Measurements from ENCODE around the gene EME2. TPM values are rescaled to one million over a fixed set of nuclear protein-coding genes. Genes with fewer than 3 reads are reported as not detected.

EME2 gene
- total and polyA plus RNA-seq, 11 donors: 3.4 to 12.9 (median 6.0) TPM

DNA sequence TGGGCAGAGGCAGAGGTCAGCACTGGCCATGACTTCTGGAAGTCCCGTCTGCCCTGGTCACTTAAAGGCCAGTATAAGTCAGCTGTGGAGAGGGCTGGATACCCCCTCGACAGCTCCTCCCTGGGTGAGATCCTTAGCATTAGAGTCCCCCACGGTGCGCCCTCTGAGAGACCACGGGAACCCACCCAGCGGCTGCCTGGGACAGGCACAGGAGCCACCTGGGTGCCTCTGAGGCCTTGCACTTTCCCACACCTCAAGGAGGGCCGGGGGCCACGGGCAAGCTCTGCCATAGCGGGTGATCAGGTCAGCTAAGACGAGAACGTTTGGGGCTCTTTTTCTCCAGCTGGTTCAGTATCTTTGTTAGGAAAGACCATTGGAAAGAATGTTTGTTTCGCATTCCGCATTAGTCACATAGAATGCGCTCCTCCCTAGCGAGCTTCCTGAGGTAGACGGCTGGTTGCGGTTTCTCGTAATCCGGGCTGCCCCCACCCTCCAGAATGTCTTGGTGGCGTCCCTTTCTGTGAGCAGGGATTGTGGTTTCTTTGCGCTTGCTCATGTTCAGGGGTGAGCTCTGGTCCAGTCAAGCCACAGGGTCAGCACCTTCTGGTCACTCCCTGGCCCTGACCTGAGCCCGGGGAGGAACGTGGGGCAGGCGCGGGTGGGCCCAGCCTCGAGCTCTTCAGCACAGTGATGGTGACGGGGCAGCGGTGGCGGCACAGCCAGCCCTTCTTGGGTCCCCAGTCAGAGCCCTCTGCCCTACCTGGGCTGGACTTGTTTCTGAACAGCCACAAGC is 26.5 kb upstream of the EME2 start:
- WGBS, 4 donors: 90 to 96% (median 94%) methylated on average over 23 to 29 of the region's 29 CpGs
- DNase-seq: no peak
- TF ChIP-seq POLR2A (IDR thresholded peaks at IDR 0.05): no peak
- TF ChIP-seq, protein P1, sequence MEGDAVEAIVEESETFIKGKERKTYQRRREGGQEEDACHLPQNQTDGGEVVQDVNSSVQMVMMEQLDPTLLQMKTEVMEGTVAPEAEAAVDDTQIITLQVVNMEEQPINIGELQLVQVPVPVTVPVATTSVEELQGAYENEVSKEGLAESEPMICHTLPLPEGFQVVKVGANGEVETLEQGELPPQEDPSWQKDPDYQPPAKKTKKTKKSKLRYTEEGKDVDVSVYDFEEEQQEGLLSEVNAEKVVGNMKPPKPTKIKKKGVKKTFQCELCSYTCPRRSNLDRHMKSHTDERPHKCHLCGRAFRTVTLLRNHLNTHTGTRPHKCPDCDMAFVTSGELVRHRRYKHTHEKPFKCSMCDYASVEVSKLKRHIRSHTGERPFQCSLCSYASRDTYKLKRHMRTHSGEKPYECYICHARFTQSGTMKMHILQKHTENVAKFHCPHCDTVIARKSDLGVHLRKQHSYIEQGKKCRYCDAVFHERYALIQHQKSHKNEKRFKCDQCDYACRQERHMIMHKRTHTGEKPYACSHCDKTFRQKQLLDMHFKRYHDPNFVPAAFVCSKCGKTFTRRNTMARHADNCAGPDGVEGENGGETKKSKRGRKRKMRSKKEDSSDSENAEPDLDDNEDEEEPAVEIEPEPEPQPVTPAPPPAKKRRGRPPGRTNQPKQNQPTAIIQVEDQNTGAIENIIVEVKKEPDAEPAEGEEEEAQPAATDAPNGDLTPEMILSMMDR (IDR thresholded peaks at IDR 0.05): no peak
- Histone ChIP-seq H3K36me3 (peaks cover 0 to 80% (median 73%) of the 10 kb centered on the region in 9 donors), H3K27me3 (no peaks in the 10 kb centered on the region), H3K4me1 (no peaks in the 10 kb centered on the region), H3K9me3 (no peaks in the 10 kb centered on the region), H3K4me3 (no peak overlapping the region), H3K27ac (no peak overlapping the region)
- no peak for ATAC-seq
- intact Hi-C loops (cut with DNase I): no loop called here

DNA sequence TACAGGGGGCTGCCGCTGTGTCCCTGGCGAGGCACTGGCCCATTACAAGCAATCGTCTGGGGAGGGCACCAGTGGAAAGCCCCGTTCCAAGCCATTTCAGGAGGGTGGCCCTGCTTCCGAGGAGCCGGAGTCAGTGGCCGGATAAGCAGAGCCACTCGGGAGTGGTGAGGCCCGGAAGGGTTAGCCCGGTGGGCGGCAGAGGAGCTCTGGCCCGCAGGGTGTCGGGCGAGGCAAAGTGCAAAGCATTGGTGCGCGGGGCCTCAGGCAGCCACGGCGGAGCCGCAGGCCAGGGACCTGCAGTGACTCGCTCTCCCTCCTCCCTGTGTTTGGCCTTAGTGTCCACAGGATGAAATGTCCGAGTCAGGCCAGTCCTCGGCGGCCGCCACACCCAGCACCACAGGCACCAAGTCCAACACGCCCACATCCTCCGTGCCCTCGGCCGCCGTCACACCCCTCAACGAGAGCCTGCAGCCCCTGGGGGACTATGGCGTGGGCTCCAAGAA is 25.9 kb upstream of the EME2 start:
- Histone ChIP-seq H3K36me3 (peaks cover 0 to 83% (median 78%) of the 10 kb centered on the region in 9 donors), H3K27ac (no peak overlapping the region), H3K4me1 (no peaks in the 10 kb centered on the region), H3K9me3 (no peaks in the 10 kb centered on the region), H3K27me3 (no peaks in the 10 kb centered on the region), H3K4me3 (no peak overlapping the region)
- TF ChIP-seq, protein P1 (IDR thresholded peaks at IDR 0.05): no peak
- TF ChIP-seq POLR2A (IDR thresholded peaks at IDR 0.05): no peak
- DNase-seq (no peak), ATAC-seq (no peak)
- intact Hi-C loops (cut with DNase I): no loop called here
- WGBS, 4 donors: 90 to 93% (median 92%) methylated on average over 26 to 31 of the region's 31 CpGs

DNA sequence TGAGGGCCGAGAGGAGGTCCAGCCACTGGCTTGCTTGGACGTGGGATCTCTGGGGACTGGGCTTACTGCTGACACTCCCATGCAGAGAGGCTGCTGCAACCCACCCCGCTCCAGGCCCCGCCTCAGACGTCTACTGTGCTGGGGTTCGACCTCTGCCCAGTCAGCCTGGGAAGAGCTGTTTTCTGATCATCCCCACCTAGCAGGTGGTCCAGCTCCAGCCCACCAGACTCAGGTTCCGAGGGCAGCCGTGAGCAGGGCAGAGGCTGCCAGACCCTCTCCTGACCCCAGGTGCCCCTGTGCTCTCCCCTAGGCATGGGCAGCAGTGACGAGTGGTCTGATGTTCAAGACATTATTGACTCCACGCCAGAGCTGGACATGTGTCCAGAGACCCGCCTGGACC is 24.7 kb upstream of the EME2 start:
- H3K4me1 ChIP-seq: no peaks in the 10 kb centered on the region
- H3K27ac ChIP-seq: no peak overlapping the region
- WGBS, 4 donors: 86 to 93% (median 88%) methylated on average over 8 to 11 of the region's 11 CpGs
- ATAC-seq (no peak), DNase-seq (no peak)
- H3K27me3 ChIP-seq: no peaks in the 10 kb centered on the region
- H3K36me3 ChIP-seq: peaks cover 0 to 95% (median 90%) of the 10 kb centered on the region in 9 donors
- TF ChIP-seq, protein P1 (IDR thresholded peaks at IDR 0.05): no peak
- TF ChIP-seq POLR2A (IDR thresholded peaks at IDR 0.05): no peak
- no peak overlapping the region for H3K4me3 ChIP-seq
- intact Hi-C loops (cut with DNase I): no loop called here
- no peaks in the 10 kb centered on the region for H3K9me3 ChIP-seq

DNA sequence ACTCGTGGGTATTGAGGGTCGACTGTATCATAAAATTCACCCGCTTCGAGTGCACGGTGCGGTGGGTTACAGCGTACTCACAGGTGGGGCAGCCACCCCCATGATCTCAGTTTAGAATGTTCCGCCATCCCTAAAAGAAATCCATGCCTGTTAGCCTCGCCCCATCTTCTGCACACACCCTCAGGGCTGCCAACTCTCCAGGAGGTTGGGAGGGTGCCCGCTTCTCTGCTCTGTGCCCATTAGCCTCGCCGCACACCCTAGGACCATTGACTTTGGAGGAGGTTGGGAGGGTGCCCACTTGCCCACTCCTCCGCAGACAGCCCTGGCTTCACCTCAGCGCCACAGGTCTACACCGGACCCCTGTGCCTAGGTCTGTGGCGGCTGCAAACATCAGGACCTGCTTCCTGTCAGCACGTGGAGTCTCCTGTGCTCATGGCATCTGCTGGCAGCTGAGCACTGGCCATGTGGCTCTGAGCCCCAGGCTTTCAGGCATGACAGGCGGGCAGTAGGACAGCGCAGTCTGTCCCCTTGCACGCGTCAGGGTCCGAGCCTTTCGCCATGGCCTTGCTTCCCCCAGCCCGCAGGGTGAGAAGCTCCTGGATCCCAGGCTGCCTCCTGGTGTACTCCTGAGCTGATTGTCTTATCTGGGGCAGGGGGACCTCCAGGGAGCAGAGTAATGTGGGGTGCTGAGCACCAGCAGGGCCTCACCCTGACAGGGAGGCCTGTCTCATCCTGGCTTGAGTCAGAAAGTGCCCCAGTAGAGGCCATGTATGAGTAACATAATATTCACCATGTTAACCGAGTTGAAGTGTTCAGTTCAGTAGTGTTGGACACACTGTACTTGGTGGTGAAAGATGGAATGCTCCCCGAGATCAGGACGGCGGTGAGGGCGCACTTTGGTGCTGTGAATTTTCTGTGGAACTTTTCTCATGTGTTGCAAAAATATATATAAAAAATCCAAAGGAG is 23.2 kb upstream of the EME2 start:
- Histone ChIP-seq H3K4me3 (no peak overlapping the region), H3K27ac (no peak overlapping the region), H3K27me3 (no peaks in the 10 kb centered on the region), H3K4me1 (no peaks in the 10 kb centered on the region), H3K36me3 (peaks cover 0 to 92% (median 89%) of the 10 kb centered on the region in 9 donors), H3K9me3 (no peaks in the 10 kb centered on the region)
- no peak for ATAC-seq
- intact Hi-C loops (cut with DNase I): no loop called here
- 95 to 96% (median 95%) methylated on average over 22 to 29 of the region's 29 CpGs for WGBS, 4 donors
- DNase-seq: peak in 1 of 5 donors; percentile 54
- no peak for TF ChIP-seq POLR2A (IDR thresholded peaks at IDR 0.05)
- TF ChIP-seq, protein P1 (IDR thresholded peaks at IDR 0.05): no peak

Data from heart left ventricle (tissue), 16 donors.